Spleen (tissue), 7 donors: ENCODE results near the gene LYZL1.

Source experiments
- POLR2A ChIP-seq, 3 donors: fragments of 450-650 bp; IDR thresholded peaks; one replicate each; pipeline ENCODE4 v1.5.1; 2017; ENCODE audit warnings: antibody characterized with exemption in 3 of 3, mild to moderate bottlenecking in 1 of 3
- TF ChIP-seq, protein P1 (sequence below), 11 experiments: fragments of 200-600 bp in 7 of 11; fragments of 450-650 bp in 4 of 11; sonication (generic) in 4 of 11; IDR thresholded peaks in 8 of 11; conservative IDR thresholded peaks in 3 of 11; 1 replicate in 7 of 11; 2 replicates in 4 of 11; pipeline versions ENCODE4 v1.4.0 to v1.8.0; 2016 to 2021; ENCODE audit warnings: antibody characterized with exemption in 11 of 11, inconsistent platforms in 4 of 11, mild to moderate bottlenecking in 1 of 11
- donor health status: DM: no; HTN: no; CAD: no; lungs with moderate emphysema.
- donor health status: DM: no; HTN: no; CAD: no.
- donor health status: DM: no; HTN: no; CAD: no.

DNA sequence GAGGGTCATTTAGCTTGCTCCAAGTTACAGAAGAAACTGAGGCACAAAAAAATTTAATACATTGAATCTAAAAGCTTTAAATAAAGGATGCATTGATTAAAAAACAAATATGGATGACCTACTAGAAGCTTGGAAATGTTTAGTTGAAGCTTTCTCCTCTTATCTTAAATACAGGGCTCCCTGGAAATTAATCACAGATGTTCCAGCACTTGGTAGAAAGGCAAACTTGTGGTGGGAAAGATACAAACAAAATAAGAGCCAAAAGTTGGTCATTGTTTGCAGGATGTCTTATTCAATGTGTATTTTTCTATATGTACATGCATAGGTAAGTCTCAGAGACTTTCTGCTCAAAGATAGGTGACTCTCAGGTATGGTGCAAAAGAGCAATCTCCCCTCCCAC lies 40.7 kb upstream of the LYZL1 start:
- no peak for TF ChIP-seq POLR2A (IDR thresholded peaks at IDR 0.05)
- TF ChIP-seq, protein P1, sequence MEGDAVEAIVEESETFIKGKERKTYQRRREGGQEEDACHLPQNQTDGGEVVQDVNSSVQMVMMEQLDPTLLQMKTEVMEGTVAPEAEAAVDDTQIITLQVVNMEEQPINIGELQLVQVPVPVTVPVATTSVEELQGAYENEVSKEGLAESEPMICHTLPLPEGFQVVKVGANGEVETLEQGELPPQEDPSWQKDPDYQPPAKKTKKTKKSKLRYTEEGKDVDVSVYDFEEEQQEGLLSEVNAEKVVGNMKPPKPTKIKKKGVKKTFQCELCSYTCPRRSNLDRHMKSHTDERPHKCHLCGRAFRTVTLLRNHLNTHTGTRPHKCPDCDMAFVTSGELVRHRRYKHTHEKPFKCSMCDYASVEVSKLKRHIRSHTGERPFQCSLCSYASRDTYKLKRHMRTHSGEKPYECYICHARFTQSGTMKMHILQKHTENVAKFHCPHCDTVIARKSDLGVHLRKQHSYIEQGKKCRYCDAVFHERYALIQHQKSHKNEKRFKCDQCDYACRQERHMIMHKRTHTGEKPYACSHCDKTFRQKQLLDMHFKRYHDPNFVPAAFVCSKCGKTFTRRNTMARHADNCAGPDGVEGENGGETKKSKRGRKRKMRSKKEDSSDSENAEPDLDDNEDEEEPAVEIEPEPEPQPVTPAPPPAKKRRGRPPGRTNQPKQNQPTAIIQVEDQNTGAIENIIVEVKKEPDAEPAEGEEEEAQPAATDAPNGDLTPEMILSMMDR (IDR thresholded peaks at IDR 0.05 in 8 of 11, conservative IDR thresholded peaks at IDR 0.05 in 3 of 11) = no peak
